Measurements from ENCODE around the gene JAZF1.

The JAZF1 gene

DNA sequence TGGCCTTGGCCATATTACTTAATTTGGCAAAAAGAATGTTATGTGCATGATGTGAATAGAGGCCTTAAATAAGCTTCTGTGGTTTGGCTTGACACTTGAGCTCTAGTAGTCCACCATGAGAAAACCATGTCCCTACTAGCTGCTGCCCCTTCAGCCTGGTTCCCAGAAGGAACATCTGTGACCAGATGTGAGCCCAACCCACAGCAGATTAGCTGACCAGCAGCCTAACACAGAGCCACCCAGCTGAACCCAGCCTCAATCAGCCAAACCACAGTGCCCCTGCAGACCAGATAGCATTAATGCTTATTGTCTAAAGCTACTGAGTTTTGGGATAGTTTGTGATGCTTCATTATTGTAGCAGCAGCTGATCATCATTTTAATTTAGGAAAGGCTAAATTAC is 16.6 kb downstream of the JAZF1 start:
- TF ChIP-seq, protein P1, sequence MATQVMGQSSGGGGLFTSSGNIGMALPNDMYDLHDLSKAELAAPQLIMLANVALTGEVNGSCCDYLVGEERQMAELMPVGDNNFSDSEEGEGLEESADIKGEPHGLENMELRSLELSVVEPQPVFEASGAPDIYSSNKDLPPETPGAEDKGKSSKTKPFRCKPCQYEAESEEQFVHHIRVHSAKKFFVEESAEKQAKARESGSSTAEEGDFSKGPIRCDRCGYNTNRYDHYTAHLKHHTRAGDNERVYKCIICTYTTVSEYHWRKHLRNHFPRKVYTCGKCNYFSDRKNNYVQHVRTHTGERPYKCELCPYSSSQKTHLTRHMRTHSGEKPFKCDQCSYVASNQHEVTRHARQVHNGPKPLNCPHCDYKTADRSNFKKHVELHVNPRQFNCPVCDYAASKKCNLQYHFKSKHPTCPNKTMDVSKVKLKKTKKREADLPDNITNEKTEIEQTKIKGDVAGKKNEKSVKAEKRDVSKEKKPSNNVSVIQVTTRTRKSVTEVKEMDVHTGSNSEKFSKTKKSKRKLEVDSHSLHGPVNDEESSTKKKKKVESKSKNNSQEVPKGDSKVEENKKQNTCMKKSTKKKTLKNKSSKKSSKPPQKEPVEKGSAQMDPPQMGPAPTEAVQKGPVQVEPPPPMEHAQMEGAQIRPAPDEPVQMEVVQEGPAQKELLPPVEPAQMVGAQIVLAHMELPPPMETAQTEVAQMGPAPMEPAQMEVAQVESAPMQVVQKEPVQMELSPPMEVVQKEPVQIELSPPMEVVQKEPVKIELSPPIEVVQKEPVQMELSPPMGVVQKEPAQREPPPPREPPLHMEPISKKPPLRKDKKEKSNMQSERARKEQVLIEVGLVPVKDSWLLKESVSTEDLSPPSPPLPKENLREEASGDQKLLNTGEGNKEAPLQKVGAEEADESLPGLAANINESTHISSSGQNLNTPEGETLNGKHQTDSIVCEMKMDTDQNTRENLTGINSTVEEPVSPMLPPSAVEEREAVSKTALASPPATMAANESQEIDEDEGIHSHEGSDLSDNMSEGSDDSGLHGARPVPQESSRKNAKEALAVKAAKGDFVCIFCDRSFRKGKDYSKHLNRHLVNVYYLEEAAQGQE (IDR thresholded peaks at IDR 0.05; ENCODE audit: insufficient read depth in 1 of 2, low read depth in 2 of 2, low read length in 2 of 2): no peak
- TF ChIP-seq FOXP2 (optimal IDR thresholded peaks at IDR 0.05; ENCODE audit: borderline replicate concordance, extremely low read depth, extremely low read length, insufficient read depth) (no peak), TAF1 (IDR thresholded peaks at IDR 0.05; ENCODE audit: borderline replicate concordance, insufficient read depth, low read length) (no peak), SIN3A (IDR thresholded peaks at IDR 0.05; ENCODE audit: borderline replicate concordance, insufficient read depth, low read length) (no peak), POLR2AphosphoS5 (IDR thresholded peaks at IDR 0.05; ENCODE audit: low read depth, low read length) (no peak)

DNA sequence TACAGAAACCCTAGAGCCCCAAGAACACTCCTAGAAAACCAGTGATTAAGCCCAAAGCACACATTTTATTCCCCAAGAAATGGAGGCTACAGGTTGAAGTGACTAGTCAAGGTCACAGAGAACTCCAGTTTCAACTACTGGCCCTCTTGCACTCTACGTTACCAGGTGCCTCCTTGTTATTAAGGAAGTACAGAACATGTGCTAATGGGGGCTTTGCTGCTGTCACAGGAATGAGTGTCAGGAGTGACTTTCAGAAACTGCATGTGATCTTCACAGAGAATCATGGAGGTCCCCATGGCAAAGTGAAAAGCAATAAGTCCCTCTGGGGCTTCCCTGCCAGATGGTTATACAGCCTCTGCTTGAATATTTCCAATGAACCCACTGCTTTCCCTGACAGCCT is 19.3 kb downstream of the JAZF1 start:
- TF ChIP-seq SIN3A (IDR thresholded peaks at IDR 0.05; ENCODE audit: borderline replicate concordance, insufficient read depth, low read length) (no peak), POLR2AphosphoS5 (IDR thresholded peaks at IDR 0.05; ENCODE audit: low read depth, low read length) (no peak), FOXP2 (optimal IDR thresholded peaks at IDR 0.05; ENCODE audit: borderline replicate concordance, extremely low read depth, extremely low read length, insufficient read depth) (no peak), TAF1 (IDR thresholded peaks at IDR 0.05; ENCODE audit: borderline replicate concordance, insufficient read depth, low read length) (no peak)
- TF ChIP-seq, protein P1 (IDR thresholded peaks at IDR 0.05; ENCODE audit: insufficient read depth in 1 of 2, low read depth in 2 of 2, low read length in 2 of 2): no peak

DNA sequence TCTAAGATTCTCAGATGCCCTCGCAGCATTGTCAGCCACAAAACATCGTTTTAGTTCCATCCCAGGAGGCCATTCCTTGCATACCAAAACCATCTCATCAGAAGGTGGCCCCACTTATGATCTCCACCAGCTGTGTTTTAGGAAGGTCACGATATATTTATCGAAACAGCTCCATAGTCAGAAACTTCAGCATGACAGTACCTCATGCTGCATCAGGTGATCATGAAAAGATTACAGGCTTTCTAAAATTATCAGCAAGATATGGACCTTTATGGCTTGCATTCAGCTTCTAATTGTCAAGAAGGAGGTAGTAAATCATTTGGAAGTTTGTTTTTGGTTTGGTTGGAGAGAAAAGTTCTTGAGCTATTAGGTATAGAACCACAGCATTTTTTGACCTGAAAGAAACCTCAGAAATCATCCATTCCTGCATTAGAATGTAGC is 20.0 kb downstream of the JAZF1 start:
- TF ChIP-seq TAF1 (IDR thresholded peaks at IDR 0.05; ENCODE audit: borderline replicate concordance, insufficient read depth, low read length) (no peak), POLR2AphosphoS5 (IDR thresholded peaks at IDR 0.05; ENCODE audit: low read depth, low read length) (no peak)

DNA sequence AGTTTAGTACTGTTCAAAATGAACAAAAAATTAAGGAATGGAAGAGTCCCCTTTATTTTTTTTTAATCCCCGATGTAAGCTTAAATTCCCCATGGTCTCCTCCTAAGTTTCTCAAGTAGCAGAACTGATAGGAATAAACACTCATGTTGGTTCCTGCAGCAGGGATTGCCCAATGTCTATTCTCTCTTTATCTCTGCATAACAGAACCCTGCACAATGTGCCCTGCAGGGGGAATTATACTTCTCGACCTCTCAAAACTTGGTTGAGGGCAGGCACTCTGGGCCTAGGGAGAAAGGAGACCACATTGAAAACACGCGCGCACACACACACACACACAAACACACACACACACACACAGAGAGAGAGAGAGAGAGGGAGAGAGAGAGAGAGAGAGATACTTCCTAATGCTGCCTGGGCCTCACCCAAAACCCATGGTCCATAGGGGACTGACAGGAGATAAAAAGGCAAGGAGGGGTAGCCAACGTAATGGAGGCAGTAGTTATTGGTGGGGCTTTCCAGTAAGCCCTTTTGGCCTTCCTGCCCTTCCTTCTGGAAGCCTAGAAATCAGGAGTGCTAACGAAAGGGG is 22.7 kb downstream of the JAZF1 start:
- TF ChIP-seq SIN3A (IDR thresholded peaks at IDR 0.05; ENCODE audit: borderline replicate concordance, insufficient read depth, low read length) (no peak), FOXP2 (optimal IDR thresholded peaks at IDR 0.05; ENCODE audit: borderline replicate concordance, extremely low read depth, extremely low read length, insufficient read depth) (no peak), POLR2AphosphoS5 (IDR thresholded peaks at IDR 0.05; ENCODE audit: low read depth, low read length) (no peak), TAF1 (IDR thresholded peaks at IDR 0.05; ENCODE audit: borderline replicate concordance, insufficient read depth, low read length) (no peak)
- TF ChIP-seq, protein P1 (IDR thresholded peaks at IDR 0.05; ENCODE audit: insufficient read depth in 1 of 2, low read depth in 2 of 2, low read length in 2 of 2): no peak

DNA sequence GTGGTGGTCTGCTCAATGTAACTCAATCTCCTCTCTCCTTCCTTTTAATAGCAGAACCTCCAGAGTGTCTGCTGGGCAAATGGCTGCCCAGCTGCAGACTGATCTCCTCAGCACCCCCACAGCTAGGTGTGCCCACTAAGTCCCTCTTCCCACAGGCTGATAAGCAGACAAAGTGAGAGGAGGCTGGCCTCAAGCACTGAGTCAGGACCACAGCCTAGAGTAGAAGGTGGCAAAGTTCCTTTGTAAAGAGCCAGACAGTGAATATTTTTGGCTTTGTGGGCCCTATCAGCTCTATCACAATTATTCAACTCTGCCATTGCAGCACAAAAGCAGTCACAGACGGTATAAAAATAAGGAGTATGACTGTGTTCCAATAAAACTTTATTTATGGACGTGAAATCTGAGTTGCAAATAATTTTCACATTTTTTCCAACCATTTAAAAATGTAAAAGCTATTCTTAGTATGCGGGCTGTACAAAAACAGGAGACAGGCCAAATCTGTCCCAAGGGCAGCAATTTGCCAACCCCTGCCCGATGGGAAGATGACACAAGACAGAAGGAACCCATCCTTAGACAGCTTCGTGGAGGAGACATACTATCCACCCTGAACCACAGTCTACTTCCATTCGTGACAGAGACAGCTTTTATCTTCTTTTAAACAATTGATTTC is 23.4 kb downstream of the JAZF1 start:
- no peak for TF ChIP-seq POLR2AphosphoS5 (IDR thresholded peaks at IDR 0.05; ENCODE audit: low read depth, low read length)
- TF ChIP-seq, protein P1 (IDR thresholded peaks at IDR 0.05; ENCODE audit: insufficient read depth in 1 of 2, low read depth in 2 of 2, low read length in 2 of 2): no peak
- TF ChIP-seq SIN3A (IDR thresholded peaks at IDR 0.05; ENCODE audit: borderline replicate concordance, insufficient read depth, low read length): no peak
- TF ChIP-seq TAF1 (IDR thresholded peaks at IDR 0.05; ENCODE audit: borderline replicate concordance, insufficient read depth, low read length): no peak
- TF ChIP-seq FOXP2 (optimal IDR thresholded peaks at IDR 0.05; ENCODE audit: borderline replicate concordance, extremely low read depth, extremely low read length, insufficient read depth): no peak
